Left hindlimb (tissue), 1 donor: ENCODE results near the gene SAMD14.

ENCODE experiments used
- DNase-seq: peaks from one replicate; pipeline ENCODE4 v3.0.0-alpha.2; 2018

Gene SAMD14

GRCh38 chr17:50094753-50095619, 35.0 kb downstream of the SAMD14 start, which contains the start of gene PDK2:
PDK2 (plus strand) TSS chr17:50095351; CDS start chr17:50095436, 85 bp downstream.
- DNase-seq, result peak; percentile 98

GRCh38 chr17:50094243-50094752, 35.7 kb downstream of the SAMD14 start:
- DNase-seq, result peak; percentile 89

GRCh38 chr17:50093807-50094206, 36.2 kb downstream of the SAMD14 start:
- no peak for DNase-seq

GRCh38 chr17:50093246-50093645, 36.7 kb downstream of the SAMD14 start:
- no peak for DNase-seq

GRCh38 chr17:50091918-50092285, 38.1 kb downstream of the SAMD14 start:
- no peak for DNase-seq

- no peak for DNase-seq
Observed at GRCh38 chr17:50090971-50091917, 38.7 kb downstream of the SAMD14 start.

GRCh38 chr17:50090071-50090470, 39.9 kb downstream of the SAMD14 start:
- DNase-seq, result no peak

GRCh38 chr17:50088952-50089825, 40.8 kb downstream of the SAMD14 start:
- DNase-seq, result no peak

- no peak for DNase-seq
Observed at GRCh38 chr17:50087912-50088405, 42.0 kb downstream of the SAMD14 start.

GRCh38 chr17:50087246-50087911, 42.6 kb downstream of the SAMD14 start:
- peak; percentile 78 for DNase-seq

GRCh38 chr17:50081757-50082156, 48.2 kb downstream of the SAMD14 start:
- no peak for DNase-seq

- no peak for DNase-seq
Observed at GRCh38 chr17:50080827-50081226, 49.1 kb downstream of the SAMD14 start.

GRCh38 chr17:50080096-50080480, 49.9 kb downstream of the SAMD14 start:
- DNase-seq, result no peak

- peak; percentile 35 for DNase-seq
Observed at GRCh38 chr17:50079334-50080095, 50.4 kb downstream of the SAMD14 start.

- DNase-seq, result no peak
Observed at GRCh38 chr17:50078430-50078829, 51.5 kb downstream of the SAMD14 start.

- no peak for DNase-seq
Observed at GRCh38 chr17:50076591-50077235, 53.2 kb downstream of the SAMD14 start.

GRCh38 chr17:50076221-50076590, 53.8 kb downstream of the SAMD14 start:
- no peak for DNase-seq

- no peak for DNase-seq
Observed at GRCh38 chr17:50075446-50076032, 54.4 kb downstream of the SAMD14 start.

GRCh38 chr17:50074227-50074626, 55.7 kb downstream of the SAMD14 start:
- DNase-seq, result no peak

- DNase-seq, result no peak
Observed at GRCh38 chr17:50072925-50073324, 57.0 kb downstream of the SAMD14 start.
